ENCODE measurements around the gene KCTD17. TPM values are rescaled to one million over a fixed set of nuclear protein-coding genes. Genes with fewer than 3 reads are reported as not detected.

The KCTD17 gene
- total and polyA plus RNA-seq, 2 of the 13 experiments (the other 11 are each of a cell fraction or from before 2014, with no cell fraction given) = 5.3 to 11.7 TPM

DNA sequence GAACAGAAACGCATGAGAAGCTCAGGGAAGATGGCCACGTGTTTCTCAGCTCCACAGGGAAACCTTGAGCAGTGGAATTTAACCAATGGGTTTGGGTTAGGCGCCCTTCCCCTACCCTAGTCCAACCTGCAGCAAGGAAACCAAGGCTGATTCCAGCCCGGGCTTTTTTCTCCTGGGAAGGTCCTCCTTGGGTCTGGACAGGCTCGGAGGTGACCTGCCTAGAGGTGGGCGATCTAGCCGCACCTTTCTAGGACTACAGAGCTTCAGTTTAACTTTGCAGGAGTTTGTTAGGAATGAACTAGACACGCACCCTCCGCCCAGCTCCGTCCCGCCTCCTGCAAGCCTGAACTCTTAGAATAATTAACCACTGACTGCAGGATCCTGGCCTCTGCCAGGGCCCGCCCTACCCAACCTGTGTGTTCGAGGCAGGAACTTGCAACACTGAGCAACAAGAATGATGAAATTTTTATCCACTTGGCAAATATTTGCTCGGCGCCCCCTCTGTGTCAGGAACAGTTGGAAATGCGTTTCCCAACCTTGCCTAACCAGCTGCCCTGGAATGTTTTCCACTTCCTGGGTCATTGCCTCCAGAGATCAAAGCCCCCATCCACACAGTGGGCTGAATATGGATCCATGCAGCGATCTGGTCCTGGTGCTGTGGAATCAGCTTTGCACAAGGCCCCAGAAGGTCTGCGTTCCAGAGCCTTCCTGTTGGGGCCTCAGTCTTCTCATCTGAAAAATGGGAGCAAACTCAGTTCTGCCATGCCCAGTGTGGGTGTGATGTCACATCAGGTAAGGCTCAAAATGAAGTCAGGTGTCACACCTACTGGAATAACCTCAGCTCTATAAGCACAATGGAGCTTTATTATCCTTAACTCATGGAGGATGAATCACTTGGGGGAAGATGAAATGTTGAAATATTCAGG, 18.7 kb upstream of the KCTD17 start (continued):
- TF ChIP-seq, protein P1, sequence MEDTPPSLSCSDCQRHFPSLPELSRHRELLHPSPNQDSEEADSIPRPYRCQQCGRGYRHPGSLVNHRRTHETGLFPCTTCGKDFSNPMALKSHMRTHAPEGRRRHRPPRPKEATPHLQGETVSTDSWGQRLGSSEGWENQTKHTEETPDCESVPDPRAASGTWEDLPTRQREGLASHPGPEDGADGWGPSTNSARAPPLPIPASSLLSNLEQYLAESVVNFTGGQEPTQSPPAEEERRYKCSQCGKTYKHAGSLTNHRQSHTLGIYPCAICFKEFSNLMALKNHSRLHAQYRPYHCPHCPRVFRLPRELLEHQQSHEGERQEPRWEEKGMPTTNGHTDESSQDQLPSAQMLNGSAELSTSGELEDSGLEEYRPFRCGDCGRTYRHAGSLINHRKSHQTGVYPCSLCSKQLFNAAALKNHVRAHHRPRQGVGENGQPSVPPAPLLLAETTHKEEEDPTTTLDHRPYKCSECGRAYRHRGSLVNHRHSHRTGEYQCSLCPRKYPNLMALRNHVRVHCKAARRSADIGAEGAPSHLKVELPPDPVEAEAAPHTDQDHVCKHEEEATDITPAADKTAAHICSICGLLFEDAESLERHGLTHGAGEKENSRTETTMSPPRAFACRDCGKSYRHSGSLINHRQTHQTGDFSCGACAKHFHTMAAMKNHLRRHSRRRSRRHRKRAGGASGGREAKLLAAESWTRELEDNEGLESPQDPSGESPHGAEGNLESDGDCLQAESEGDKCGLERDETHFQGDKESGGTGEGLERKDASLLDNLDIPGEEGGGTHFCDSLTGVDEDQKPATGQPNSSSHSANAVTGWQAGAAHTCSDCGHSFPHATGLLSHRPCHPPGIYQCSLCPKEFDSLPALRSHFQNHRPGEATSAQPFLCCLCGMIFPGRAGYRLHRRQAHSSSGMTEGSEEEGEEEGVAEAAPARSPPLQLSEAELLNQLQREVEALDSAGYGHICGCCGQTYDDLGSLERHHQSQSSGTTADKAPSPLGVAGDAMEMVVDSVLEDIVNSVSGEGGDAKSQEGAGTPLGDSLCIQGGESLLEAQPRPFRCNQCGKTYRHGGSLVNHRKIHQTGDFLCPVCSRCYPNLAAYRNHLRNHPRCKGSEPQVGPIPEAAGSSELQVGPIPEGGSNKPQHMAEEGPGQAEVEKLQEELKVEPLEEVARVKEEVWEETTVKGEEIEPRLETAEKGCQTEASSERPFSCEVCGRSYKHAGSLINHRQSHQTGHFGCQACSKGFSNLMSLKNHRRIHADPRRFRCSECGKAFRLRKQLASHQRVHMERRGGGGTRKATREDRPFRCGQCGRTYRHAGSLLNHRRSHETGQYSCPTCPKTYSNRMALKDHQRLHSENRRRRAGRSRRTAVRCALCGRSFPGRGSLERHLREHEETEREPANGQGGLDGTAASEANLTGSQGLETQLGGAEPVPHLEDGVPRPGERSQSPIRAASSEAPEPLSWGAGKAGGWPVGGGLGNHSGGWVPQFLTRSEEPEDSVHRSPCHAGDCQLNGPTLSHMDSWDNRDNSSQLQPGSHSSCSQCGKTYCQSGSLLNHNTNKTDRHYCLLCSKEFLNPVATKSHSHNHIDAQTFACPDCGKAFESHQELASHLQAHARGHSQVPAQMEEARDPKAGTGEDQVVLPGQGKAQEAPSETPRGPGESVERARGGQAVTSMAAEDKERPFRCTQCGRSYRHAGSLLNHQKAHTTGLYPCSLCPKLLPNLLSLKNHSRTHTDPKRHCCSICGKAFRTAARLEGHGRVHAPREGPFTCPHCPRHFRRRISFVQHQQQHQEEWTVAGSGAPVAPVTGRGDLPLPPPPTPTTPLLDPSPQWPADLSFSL (CRISPR knock-in tag; IDR thresholded peaks at IDR 0.05) = no peak
- no peak for TF ChIP-seq SMAD1 (CRISPR knock-in tag; IDR thresholded peaks at IDR 0.05; ENCODE audit: borderline replicate concordance, low read depth)
- TF ChIP-seq, protein P2, sequence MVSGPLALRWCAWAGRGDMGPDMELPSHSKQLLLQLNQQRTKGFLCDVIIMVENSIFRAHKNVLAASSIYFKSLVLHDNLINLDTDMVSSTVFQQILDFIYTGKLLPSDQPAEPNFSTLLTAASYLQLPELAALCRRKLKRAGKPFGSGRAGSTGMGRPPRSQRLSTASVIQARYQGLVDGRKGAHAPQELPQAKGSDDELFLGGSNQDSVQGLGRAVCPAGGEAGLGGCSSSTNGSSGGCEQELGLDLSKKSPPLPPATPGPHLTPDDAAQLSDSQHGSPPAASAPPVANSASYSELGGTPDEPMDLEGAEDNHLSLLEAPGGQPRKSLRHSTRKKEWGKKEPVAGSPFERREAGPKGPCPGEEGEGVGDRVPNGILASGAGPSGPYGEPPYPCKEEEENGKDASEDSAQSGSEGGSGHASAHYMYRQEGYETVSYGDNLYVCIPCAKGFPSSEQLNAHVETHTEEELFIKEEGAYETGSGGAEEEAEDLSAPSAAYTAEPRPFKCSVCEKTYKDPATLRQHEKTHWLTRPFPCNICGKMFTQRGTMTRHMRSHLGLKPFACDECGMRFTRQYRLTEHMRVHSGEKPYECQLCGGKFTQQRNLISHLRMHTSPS (CRISPR knock-in tag; IDR thresholded peaks at IDR 0.05; ENCODE audit: low read depth) = peak; percentile 68
- TF ChIP-seq ZNF33A (CRISPR knock-in tag; IDR thresholded peaks at IDR 0.05; ENCODE audit: borderline replicate concordance) = no peak; the same call in 1 of the 2 replicates
- peak; percentile 42; the same call in 1 of the 2 replicates for TF ChIP-seq TCF7L2 (IDR thresholded peaks at IDR 0.05; ENCODE audit: low read depth, low read length)
- TF ChIP-seq, protein P3, sequence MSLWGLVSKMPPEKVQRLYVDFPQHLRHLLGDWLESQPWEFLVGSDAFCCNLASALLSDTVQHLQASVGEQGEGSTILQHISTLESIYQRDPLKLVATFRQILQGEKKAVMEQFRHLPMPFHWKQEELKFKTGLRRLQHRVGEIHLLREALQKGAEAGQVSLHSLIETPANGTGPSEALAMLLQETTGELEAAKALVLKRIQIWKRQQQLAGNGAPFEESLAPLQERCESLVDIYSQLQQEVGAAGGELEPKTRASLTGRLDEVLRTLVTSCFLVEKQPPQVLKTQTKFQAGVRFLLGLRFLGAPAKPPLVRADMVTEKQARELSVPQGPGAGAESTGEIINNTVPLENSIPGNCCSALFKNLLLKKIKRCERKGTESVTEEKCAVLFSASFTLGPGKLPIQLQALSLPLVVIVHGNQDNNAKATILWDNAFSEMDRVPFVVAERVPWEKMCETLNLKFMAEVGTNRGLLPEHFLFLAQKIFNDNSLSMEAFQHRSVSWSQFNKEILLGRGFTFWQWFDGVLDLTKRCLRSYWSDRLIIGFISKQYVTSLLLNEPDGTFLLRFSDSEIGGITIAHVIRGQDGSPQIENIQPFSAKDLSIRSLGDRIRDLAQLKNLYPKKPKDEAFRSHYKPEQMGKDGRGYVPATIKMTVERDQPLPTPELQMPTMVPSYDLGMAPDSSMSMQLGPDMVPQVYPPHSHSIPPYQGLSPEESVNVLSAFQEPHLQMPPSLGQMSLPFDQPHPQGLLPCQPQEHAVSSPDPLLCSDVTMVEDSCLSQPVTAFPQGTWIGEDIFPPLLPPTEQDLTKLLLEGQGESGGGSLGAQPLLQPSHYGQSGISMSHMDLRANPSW (CRISPR knock-in tag; IDR thresholded peaks at IDR 0.05; ENCODE audit: borderline replicate concordance) = peak; percentile 83; the same call in 1 of the 2 replicates
- TF ChIP-seq HIVEP1 (CRISPR knock-in tag; IDR thresholded peaks at IDR 0.05) = peak; percentile 85
- TF ChIP-seq, protein P4, sequence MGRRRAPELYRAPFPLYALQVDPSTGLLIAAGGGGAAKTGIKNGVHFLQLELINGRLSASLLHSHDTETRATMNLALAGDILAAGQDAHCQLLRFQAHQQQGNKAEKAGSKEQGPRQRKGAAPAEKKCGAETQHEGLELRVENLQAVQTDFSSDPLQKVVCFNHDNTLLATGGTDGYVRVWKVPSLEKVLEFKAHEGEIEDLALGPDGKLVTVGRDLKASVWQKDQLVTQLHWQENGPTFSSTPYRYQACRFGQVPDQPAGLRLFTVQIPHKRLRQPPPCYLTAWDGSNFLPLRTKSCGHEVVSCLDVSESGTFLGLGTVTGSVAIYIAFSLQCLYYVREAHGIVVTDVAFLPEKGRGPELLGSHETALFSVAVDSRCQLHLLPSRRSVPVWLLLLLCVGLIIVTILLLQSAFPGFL (CRISPR knock-in tag; IDR thresholded peaks at IDR 0.05) = no peak
- TF ChIP-seq TEAD3 (CRISPR knock-in tag; optimal IDR thresholded peaks at IDR 0.05; ENCODE audit: borderline replicate concordance) = peak; percentile 98
- TF ChIP-seq, protein P5, sequence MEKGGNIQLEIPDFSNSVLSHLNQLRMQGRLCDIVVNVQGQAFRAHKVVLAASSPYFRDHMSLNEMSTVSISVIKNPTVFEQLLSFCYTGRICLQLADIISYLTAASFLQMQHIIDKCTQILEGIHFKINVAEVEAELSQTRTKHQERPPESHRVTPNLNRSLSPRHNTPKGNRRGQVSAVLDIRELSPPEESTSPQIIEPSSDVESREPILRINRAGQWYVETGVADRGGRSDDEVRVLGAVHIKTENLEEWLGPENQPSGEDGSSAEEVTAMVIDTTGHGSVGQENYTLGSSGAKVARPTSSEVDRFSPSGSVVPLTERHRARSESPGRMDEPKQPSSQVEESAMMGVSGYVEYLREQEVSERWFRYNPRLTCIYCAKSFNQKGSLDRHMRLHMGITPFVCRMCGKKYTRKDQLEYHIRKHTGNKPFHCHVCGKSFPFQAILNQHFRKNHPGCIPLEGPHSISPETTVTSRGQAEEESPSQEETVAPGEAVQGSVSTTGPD (CRISPR knock-in tag; IDR thresholded peaks at IDR 0.05) = peak; percentile 94
- peak; percentile 99 for TF ChIP-seq MIER3 (CRISPR knock-in tag; IDR thresholded peaks at IDR 0.05; ENCODE audit: borderline replicate concordance)
- TF ChIP-seq ELF1 (CRISPR knock-in tag; IDR thresholded peaks at IDR 0.05) = peak; percentile 96
